A549 (cell line): ENCODE measurements around the gene ZBTB20.

ENCODE experiments used
- HDAC2 ChIP-seq: fragments of 200-600 bp; sonication (generic); IDR thresholded peaks from 2 replicates; pipeline ENCODE4 v1.6.1; 2016
- MAZ ChIP-seq: fragments of 150-350 bp; IDR thresholded peaks from 2 replicates; pipeline ENCODE4 v1.6.1; 2014; ENCODE audit warnings: antibody characterized with exemption, low read depth, low read length, borderline replicate concordance
- MYC ChIP-seq: IDR thresholded peaks from 2 replicates; pipeline ENCODE4 v1.6.1; 2012; ENCODE audit warnings: mild to moderate bottlenecking, inconsistent platforms, low read length, improper control_type of control experiment, borderline replicate concordance
- POLR2A ChIP-seq: IDR thresholded peaks from 2 replicates; pipeline ENCODE4 v1.6.1; 2012; ENCODE audit warnings: mild to moderate bottlenecking, low read length
- POLR2AphosphoS2 ChIP-seq: conservative IDR thresholded peaks from 2 replicates; pipeline ENCODE4 v1.6.1; 2012; ENCODE audit warnings: low read length, improper control_type of control experiment, inconsistent platforms
- RAD21 ChIP-seq, 2 experiments: fragments of >200 bp in 1 of 2; sonication (Bioruptor Twin) in 1 of 2; formaldehyde crosslinking in 1 of 2; IDR thresholded peaks in 1 of 2; conservative IDR thresholded peaks in 1 of 2; 2 replicates in 1 of 2; 3 replicates in 1 of 2; pipeline ENCODE4 v1.6.1; 2012 to 2018; ENCODE audit warnings: inconsistent platforms in 1 of 2
- RCOR1 ChIP-seq: fragments of 150-350 bp; IDR thresholded peaks from 2 replicates; pipeline ENCODE4 v1.6.1; 2014; ENCODE audit warnings: antibody characterized with exemption, low read length, low read depth
- RFX5 ChIP-seq: fragments of 450-650 bp; IDR thresholded peaks from 2 replicates; pipeline ENCODE4 v1.7.1; 2014; ENCODE audit warnings: antibody characterized with exemption, mild to moderate bottlenecking, moderate library complexity
- TP53 ChIP-seq: fragments of 250-450 bp; sonication (Bioruptor Pico); IDR thresholded peaks from 2 replicates; pipeline ENCODE4 v1.5.0; 2021; ENCODE audit warnings: mild to moderate bottlenecking, moderate library complexity
- TF ChIP-seq, protein P1 (sequence below): fragments of >200 bp; sonication (Bioruptor Twin); formaldehyde crosslinking; IDR thresholded peaks from 3 replicates; pipeline ENCODE4 v1.5.1; 2016
- TF ChIP-seq, protein P2 (sequence below): fragments of 200-600 bp; sonication (generic); IDR thresholded peaks from 2 replicates; pipeline ENCODE4 v1.6.1; 2016; ENCODE audit warnings: antibody characterized with exemption, mild to moderate bottlenecking, moderate library complexity
- TF ChIP-seq, protein P3 (sequence below): IDR thresholded peaks from 2 replicates; pipeline ENCODE4 v1.6.1; 2012

DNA sequence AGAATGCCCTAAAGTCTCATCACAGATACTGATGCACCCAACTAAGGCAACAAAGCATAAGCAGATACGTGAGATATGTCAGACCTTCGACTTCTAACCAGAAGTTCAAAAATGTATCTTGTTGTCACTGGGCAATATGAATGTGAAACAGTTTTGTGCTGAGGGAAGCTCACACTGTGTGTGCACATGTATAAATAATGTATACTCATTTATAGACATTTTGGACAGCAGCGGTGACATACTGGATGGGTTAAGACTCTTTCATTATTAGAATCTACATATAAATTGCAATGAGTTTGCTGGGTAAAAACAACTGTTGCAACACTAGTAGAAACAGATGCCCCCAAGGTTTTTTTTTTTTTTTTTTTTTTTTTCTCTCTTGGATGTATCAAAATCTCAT lies 815.4 kb downstream of the ZBTB20 start:
- no peak for TF ChIP-seq TP53 (CRISPR knock-in tag)
- TF ChIP-seq, protein P1, sequence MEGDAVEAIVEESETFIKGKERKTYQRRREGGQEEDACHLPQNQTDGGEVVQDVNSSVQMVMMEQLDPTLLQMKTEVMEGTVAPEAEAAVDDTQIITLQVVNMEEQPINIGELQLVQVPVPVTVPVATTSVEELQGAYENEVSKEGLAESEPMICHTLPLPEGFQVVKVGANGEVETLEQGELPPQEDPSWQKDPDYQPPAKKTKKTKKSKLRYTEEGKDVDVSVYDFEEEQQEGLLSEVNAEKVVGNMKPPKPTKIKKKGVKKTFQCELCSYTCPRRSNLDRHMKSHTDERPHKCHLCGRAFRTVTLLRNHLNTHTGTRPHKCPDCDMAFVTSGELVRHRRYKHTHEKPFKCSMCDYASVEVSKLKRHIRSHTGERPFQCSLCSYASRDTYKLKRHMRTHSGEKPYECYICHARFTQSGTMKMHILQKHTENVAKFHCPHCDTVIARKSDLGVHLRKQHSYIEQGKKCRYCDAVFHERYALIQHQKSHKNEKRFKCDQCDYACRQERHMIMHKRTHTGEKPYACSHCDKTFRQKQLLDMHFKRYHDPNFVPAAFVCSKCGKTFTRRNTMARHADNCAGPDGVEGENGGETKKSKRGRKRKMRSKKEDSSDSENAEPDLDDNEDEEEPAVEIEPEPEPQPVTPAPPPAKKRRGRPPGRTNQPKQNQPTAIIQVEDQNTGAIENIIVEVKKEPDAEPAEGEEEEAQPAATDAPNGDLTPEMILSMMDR: no peak
- TF ChIP-seq RAD21 (conservative IDR thresholded peaks at IDR 0.05 in 1 of 2, IDR thresholded peaks at IDR 0.05 in 1 of 2): no peak
- TF ChIP-seq POLR2AphosphoS2: no peak
- TF ChIP-seq RCOR1: no peak
- TF ChIP-seq, protein P2, sequence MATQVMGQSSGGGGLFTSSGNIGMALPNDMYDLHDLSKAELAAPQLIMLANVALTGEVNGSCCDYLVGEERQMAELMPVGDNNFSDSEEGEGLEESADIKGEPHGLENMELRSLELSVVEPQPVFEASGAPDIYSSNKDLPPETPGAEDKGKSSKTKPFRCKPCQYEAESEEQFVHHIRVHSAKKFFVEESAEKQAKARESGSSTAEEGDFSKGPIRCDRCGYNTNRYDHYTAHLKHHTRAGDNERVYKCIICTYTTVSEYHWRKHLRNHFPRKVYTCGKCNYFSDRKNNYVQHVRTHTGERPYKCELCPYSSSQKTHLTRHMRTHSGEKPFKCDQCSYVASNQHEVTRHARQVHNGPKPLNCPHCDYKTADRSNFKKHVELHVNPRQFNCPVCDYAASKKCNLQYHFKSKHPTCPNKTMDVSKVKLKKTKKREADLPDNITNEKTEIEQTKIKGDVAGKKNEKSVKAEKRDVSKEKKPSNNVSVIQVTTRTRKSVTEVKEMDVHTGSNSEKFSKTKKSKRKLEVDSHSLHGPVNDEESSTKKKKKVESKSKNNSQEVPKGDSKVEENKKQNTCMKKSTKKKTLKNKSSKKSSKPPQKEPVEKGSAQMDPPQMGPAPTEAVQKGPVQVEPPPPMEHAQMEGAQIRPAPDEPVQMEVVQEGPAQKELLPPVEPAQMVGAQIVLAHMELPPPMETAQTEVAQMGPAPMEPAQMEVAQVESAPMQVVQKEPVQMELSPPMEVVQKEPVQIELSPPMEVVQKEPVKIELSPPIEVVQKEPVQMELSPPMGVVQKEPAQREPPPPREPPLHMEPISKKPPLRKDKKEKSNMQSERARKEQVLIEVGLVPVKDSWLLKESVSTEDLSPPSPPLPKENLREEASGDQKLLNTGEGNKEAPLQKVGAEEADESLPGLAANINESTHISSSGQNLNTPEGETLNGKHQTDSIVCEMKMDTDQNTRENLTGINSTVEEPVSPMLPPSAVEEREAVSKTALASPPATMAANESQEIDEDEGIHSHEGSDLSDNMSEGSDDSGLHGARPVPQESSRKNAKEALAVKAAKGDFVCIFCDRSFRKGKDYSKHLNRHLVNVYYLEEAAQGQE: no peak
- no peak for TF ChIP-seq HDAC2
- TF ChIP-seq POLR2A: no peak
- TF ChIP-seq MAZ: no peak
- TF ChIP-seq, protein P3, sequence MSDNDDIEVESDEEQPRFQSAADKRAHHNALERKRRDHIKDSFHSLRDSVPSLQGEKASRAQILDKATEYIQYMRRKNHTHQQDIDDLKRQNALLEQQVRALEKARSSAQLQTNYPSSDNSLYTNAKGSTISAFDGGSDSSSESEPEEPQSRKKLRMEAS: no peak
- no peak for TF ChIP-seq MYC
- no peak for TF ChIP-seq RFX5
